PC-9 (cell line): ENCODE results near the gene SCUBE2. TPM values are rescaled to one million over a fixed set of nuclear protein-coding genes. Genes with fewer than 3 reads are reported as not detected.

Experiments
- BruUV-seq: library from RNA; stranded (reverse); fragments of 400-500 nt; replicated peaks from 2 replicates; lab custom pipeline; 2021; lab: Mats Ljungman, UMichigan
- CTCF ChIA-PET: fragments of 300-600 bp; sonication (Branson Sonifier 250); formaldehyde crosslinking; loops from one replicate; lab custom pipeline; 2022; ENCODE audit warnings: antibody characterized with exemption; lab: Charles Lee
- POLR2A ChIA-PET: fragments of 300-600 bp; sonication (Branson Sonifier 250); formaldehyde crosslinking; loops from one replicate; lab custom pipeline; 2022; ENCODE audit warnings: antibody characterized with exemption; ENCODE audit not compliant: unreplicated experiment; lab: Charles Lee
- DNase-seq, 2 experiments: peaks; one replicate each; pipeline versions ENCODE4 v3.0.0 to v3.0.0-alpha.2; 2015 to 2022; ENCODE audit warnings: mixed read lengths in 1 of 2
- H2AFZ ChIP-seq: fragments of 200-600 bp; sonication (generic); 2 replicates; pipeline ENCODE4 v1.8.1; 2017; ENCODE audit warnings: antibody characterized with exemption
- H3F3A ChIP-seq: fragments of 200-600 bp; sonication (generic); 2 replicates; pipeline ENCODE4 v1.8.1; 2017; ENCODE audit warnings: antibody characterized with exemption, mild to moderate bottlenecking, low read depth; ENCODE audit not compliant: insufficient read depth
- H3K27ac ChIP-seq: fragments of 200-600 bp; sonication (generic); 2 replicates; pipeline ENCODE4 v1.6.1; 2016; ENCODE audit warnings: mixed run types
- H3K27me3 ChIP-seq: fragments of 200-600 bp; sonication (generic); 2 replicates; pipeline ENCODE4 v1.6.1; 2016; ENCODE audit warnings: low read depth, mixed run types; ENCODE audit not compliant: insufficient read depth
- H3K36me3 ChIP-seq: fragments of 200-600 bp; sonication (generic); 2 replicates; pipeline ENCODE4 v1.6.1; 2016; ENCODE audit warnings: low read depth, mixed run types
- H3K4me1 ChIP-seq: fragments of 200-600 bp; sonication (generic); replicated peaks from 2 replicates; pipeline ENCODE4 v1.6.1; 2016; ENCODE audit warnings: mixed run types; ENCODE audit not compliant: insufficient read depth
- H3K4me2 ChIP-seq: fragments of 200-600 bp; sonication (generic); 2 replicates; pipeline ENCODE4 v1.6.1; 2017; ENCODE audit warnings: mixed run types
- H3K4me3 ChIP-seq: fragments of 200-600 bp; sonication (generic); 2 replicates; pipeline ENCODE4 v1.6.1; 2016; ENCODE audit warnings: mixed run types
- H3K79me2 ChIP-seq: fragments of 200-600 bp; sonication (generic); 2 replicates; pipeline ENCODE4 v1.6.1; 2017; ENCODE audit warnings: low read depth, mixed run types
- H3K9me2 ChIP-seq: fragments of 200-600 bp; sonication (generic); 2 replicates; pipeline ENCODE4 v1.8.1; 2017; ENCODE audit warnings: mild to moderate bottlenecking; ENCODE audit not compliant: insufficient read depth
- H3K9me3 ChIP-seq: fragments of 200-600 bp; sonication (generic); 2 replicates; pipeline ENCODE4 v1.8.1; 2016; ENCODE audit warnings: low read depth; ENCODE audit not compliant: insufficient read depth
- H4K20me1 ChIP-seq: fragments of 200-600 bp; sonication (generic); 2 replicates; pipeline ENCODE4 v1.8.1; 2017; ENCODE audit not compliant: insufficient read depth
- EZH2 ChIP-seq: fragments of 200-600 bp; sonication (generic); IDR thresholded peaks from 2 replicates; pipeline ENCODE4 v1.8.0; 2017; ENCODE audit warnings: antibody characterized with exemption, low read depth
- intact Hi-C: fragments of 100-400 bp; cut with micrococcal nuclease; formaldehyde crosslinking; loops from one replicate; pipeline ENCODE4 v1.10.0; 2022; ENCODE audit not compliant: unreplicated experiment
- total RNA-seq: library from RNA; stranded (reverse); gene quantifications from 2 replicates; pipeline ENCODE4 v1.2.3, GENCODE V29; 2021
- TF ChIP-seq, protein P1 (sequence below): fragments of 200-600 bp; sonication (generic); conservative IDR thresholded peaks from 2 replicates; pipeline ENCODE4 v1.6.1; 2017; ENCODE audit warnings: mixed run types, antibody characterized with exemption, mild to moderate bottlenecking, moderate library complexity

SCUBE2 gene
- total RNA-seq, 1 experiment from 2014 or later = not detected

DNA sequence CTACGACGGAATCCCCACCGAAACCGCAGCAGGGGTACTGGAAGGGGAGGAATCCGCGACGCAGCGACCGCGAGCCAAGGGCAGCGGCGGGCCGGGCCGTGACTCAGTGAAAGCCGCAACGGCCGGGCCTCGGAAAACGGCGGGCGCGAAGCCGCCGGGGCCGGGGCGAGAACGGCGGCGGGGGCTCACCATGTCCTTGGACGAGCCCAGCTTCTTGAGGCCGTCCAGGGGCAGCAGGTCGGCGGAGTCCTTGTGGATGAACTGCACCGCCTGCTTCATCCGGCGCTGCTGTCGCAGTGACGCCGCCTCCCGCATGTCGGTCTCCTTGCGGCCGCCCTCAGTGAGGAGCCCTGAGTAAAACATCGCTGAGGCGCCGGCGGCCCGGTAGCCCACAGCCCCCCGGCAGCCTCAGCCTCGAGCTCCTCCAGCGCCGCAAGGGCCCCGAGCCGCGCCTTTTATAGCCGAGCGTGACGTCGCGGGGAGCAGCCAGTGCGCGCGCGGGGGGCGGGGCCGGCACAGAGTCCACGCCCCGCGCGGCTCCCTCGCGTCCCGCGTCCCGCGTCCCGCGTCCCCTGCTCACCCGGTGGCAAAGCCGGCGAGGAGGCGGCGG, 87.7 kb downstream of the SCUBE2 start, which contains the start of gene NRIP3:
NRIP3 (minus strand) TSS at position 429 of the 610 bp plus-strand sequence; CDS start at position 363, 66 bp downstream.
- no peaks in the 10 kb centered on the region for H3K9me3 ChIP-seq
- BruUV-seq = no TSS peak
- H3K36me3 ChIP-seq = no peaks in the 10 kb centered on the region
- no peaks in the 10 kb centered on the region for H3K79me2 ChIP-seq
- peak within 1 kb of the TSS; percentile 35; the same call in 1 of the 2 replicates for H3K4me3 ChIP-seq
- ChIA-PET CTCF (no interaction called here), POLR2A (no interaction called here)
- H3K4me2 ChIP-seq = peak within 1 kb of the TSS; percentile 64
- H2AFZ ChIP-seq = 0 out of 2 replicates have a peak within 1 kb of the TSS, but pooled peaks have one; percentile 48
- no peaks in the 10 kb centered on the region for H3K4me1 ChIP-seq
- intact Hi-C loops = no loop called here
- peaks cover 20% of the 10 kb centered on the region for H3K27me3 ChIP-seq
- peak in 1 of 2 experiments; percentile 38 for DNase-seq
- H3F3A ChIP-seq = no peaks in the 10 kb centered on the region
- H3K9me2 ChIP-seq = no peaks in the 10 kb centered on the region
- TF ChIP-seq, protein P1, sequence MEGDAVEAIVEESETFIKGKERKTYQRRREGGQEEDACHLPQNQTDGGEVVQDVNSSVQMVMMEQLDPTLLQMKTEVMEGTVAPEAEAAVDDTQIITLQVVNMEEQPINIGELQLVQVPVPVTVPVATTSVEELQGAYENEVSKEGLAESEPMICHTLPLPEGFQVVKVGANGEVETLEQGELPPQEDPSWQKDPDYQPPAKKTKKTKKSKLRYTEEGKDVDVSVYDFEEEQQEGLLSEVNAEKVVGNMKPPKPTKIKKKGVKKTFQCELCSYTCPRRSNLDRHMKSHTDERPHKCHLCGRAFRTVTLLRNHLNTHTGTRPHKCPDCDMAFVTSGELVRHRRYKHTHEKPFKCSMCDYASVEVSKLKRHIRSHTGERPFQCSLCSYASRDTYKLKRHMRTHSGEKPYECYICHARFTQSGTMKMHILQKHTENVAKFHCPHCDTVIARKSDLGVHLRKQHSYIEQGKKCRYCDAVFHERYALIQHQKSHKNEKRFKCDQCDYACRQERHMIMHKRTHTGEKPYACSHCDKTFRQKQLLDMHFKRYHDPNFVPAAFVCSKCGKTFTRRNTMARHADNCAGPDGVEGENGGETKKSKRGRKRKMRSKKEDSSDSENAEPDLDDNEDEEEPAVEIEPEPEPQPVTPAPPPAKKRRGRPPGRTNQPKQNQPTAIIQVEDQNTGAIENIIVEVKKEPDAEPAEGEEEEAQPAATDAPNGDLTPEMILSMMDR = no peak
- TF ChIP-seq EZH2 = no peak
- H4K20me1 ChIP-seq = no peaks in the 10 kb centered on the region
- H3K27ac ChIP-seq = no peak within 1 kb of the TSS

DNA sequence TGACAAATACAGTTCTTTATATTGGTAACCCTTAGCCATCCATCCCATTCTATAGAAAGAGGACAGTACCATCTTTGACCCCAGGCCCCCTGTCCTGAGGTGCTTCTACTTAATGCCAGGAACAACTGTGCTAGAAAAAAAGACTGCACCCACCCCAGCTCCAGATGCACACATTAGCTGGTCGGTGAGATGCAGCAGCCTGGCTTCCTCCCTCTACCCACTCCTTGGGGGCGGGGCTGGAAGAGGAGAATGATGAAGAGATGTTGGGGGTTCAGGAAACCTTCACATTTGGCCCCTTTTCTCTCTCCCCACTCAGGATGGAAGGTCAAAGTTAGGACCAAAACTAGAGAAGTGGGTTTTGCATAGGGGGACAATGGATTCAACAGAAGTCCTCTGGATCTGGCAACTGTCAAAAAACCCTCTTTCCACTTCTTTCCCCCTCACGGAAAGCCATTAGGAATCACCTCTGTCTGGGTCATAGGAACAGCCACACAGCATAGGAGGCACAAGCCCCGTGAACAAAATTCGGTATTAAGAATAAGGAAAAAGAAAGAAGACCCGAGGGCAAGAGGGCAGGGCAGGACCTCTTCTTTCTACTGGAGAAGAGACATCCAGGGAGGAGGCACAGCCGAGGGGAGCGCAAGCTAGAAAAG, 88.4 kb downstream of the SCUBE2 start:
- peak overlapping the region; percentile 64 for H3K4me2 ChIP-seq
- TF ChIP-seq EZH2 = no peak
- TF ChIP-seq, protein P1 = no peak
- H3K4me1 ChIP-seq = no peaks in the 10 kb centered on the region
- no peaks in the 10 kb centered on the region for H3K79me2 ChIP-seq
- POLR2A ChIA-PET = no interaction called here
- CTCF ChIA-PET = no interaction called here
- DNase-seq = no peak
- H4K20me1 ChIP-seq = no peaks in the 10 kb centered on the region
- H3K9me3 ChIP-seq = no peaks in the 10 kb centered on the region
- H3K36me3 ChIP-seq = no peaks in the 10 kb centered on the region
- peaks cover 20% of the 10 kb centered on the region for H3K27me3 ChIP-seq
- H2AFZ ChIP-seq = 0 out of 2 replicates have a peak overlapping the region, but pooled peaks have one; percentile 48
- no peaks in the 10 kb centered on the region for H3F3A ChIP-seq
- TSS peak; percentile 57 for BruUV-seq
- no peak overlapping the region for H3K27ac ChIP-seq
- intact Hi-C loops = no loop called here
- no peaks in the 10 kb centered on the region for H3K9me2 ChIP-seq
- peak overlapping the region; percentile 35; the same call in 1 of the 2 replicates for H3K4me3 ChIP-seq

DNA sequence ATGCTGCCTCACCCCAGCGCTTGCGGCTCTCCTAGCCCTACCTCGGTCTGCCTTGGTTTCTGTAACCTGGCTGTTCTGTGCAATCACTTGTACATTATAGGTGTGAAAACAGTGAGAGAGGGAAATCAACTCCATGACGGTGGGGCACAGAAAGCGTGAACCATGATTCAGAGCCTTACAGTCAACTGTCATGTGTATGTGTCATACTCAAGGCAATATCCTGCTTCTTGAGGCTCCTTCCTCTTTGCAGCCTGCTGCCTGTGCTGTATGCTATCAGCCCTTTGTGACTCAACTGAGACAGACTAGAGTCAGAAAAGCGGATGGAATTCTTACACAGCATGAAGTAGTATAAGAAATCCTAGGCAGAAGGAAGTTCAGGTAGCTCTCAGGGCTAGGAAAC, 89.7 kb downstream of the SCUBE2 start:
- intact Hi-C loops = no loop called here
- Histone ChIP-seq H3K9me2 (no peaks in the 10 kb centered on the region), H3K4me2 (no peak overlapping the region), H3F3A (no peaks in the 10 kb centered on the region), H3K79me2 (no peaks in the 10 kb centered on the region), H3K27me3 (peaks cover 20% of the 10 kb centered on the region), H3K9me3 (no peaks in the 10 kb centered on the region), H2AFZ (no peak overlapping the region), H3K36me3 (no peaks in the 10 kb centered on the region), H3K27ac (no peak overlapping the region), H4K20me1 (no peaks in the 10 kb centered on the region), H3K4me1 (no peaks in the 10 kb centered on the region), H3K4me3 (no peak overlapping the region)
- DNase-seq = peak in 1 of 2 experiments; percentile 44
- no TSS peak for BruUV-seq
- POLR2A ChIA-PET = no interaction called here
- no peak for TF ChIP-seq EZH2
- TF ChIP-seq, protein P1 = no peak
- CTCF ChIA-PET = no interaction called here
